NCI-H2029 (cell line): ENCODE measurements around the gene MYEOV.

Experiments used
- DNase-seq: peaks from one replicate; lab custom pipeline; 2025; lab: John Stamatoyannopoulos, UW

Gene MYEOV

DNA sequence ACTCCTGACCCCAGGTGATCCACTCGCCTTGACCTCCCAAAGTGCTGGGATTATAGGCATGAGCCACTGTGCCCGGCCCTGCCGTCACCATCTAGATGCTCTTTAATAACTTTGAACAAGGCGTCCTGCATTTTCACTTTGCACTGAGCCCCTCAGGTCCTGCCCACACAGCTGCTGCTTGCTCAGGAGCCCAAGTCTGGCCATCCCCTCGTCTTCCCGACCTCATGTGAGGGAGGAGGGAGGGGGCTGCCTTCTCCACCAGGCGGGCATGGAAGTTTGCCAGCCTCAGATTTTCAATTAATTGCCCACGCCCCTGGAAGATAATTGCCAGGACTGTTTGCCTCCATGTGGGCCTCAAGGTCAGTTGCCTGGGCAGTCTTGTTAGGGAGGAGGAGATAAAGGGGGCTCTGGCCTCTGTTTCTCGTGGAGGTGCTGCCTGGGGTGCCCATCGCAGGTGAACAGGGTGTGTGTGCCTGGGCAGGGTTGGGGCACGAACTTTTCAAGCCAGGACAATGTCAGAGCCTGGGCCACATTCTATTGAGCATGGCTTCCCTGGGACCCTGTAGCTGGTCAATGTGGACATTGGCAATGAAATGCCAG, 27.9 kb upstream of the MYEOV start:
- no peak for DNase-seq

- DNase-seq, result no peak
Observed at GRCh38 chr11:69267395-69267805, 26.6 kb upstream of the MYEOV start.

DNA sequence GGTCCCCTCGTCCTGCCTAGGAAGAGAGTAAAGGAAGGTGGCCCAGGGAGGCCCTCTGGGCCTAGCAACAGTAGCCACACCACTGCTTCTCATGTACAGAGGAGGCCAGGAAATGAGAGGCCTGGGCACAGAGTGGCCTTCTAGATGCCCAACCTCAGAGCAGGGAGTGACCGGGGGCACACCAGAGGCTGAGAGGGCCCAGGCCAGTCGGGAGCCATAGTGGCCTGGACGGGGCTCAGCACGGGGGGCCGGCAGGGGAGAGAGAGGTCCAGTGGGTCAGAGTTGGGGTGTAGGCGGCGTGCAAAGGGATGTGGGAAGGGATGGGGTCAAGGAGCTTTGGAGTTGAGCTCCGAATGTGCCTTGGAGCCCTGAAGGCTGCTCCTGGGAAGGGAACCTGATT, 25.0 kb upstream of the MYEOV start:
- no peak for DNase-seq

- no peak for DNase-seq
Observed at GRCh38 chr11:69269388-69269787, 24.6 kb upstream of the MYEOV start.

- DNase-seq, result no peak
Observed at GRCh38 chr11:69269926-69270697, 23.8 kb upstream of the MYEOV start.

GRCh38 chr11:69270941-69271340, 23.0 kb upstream of the MYEOV start:
- no peak for DNase-seq

DNA sequence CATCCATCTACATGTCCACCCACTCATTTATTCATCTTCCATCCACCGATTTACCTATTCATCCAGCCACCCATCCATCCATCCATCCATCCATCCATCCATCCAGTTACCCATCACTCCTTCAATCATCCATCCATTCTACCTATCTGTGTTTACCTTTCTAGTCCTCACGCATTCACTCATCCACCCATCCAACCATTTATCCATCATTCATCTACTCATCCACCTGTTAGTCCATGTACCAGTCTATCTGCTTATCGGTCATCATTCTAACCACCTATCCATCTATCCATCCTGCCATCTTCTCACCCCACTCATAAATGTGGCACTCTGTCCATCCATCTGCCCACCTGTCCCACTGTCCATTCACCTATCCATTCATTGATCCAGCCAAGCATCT, 21.9 kb upstream of the MYEOV start:
- no peak for DNase-seq

DNA sequence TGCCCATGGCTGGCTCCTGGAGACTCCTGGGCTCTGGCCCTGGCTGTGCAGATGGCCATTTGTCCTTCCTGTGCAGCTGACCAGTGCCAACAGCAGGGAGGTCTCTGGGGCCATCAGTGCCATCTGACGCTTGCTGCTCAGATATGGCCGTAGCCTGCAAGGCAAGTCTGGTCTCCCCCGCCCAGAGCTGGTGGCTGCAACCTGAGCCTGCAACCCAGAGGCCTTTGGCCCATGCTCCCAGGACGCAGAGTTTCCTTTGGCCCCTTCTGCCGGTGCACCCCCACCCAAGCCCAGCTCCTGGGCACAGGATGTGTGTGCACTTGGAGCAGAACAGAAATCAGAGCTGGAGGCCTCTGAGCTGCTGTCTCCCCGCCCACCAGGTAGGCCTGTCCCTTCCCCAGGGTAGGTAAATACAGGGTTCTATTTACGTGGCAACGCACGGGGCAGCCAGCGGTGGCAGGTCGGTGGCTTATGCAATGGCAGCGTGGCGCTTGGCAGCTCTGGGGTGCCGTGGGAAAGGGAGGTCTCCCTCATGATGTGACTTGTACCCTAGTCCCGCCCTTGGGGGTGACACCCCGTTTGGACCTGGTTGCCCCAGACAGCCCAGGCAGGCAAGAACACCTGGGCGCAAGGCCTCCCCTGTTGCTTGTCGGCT, 21.0 kb upstream of the MYEOV start:
- DNase-seq, result no peak

DNA sequence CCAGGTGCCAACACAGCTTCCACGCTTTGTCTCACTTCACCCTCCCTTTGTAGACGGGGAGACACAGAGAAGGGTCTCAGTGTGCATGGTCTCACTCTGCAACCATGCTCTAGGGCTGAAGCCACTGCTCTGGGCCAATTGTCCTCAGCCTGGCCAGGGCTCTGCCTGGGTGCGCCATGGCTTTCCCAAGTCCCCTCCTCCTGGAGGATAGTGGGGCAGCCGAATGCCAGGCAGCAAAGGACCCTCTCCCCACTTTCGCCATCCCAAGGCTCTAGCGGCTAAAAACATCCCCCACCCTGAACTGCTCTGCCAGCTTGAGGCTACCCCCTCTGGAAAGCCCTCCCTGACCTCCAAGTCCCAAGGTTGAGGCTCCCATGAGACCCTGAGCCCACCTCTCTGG, 20.4 kb upstream of the MYEOV start:
- DNase-seq, result no peak

DNA sequence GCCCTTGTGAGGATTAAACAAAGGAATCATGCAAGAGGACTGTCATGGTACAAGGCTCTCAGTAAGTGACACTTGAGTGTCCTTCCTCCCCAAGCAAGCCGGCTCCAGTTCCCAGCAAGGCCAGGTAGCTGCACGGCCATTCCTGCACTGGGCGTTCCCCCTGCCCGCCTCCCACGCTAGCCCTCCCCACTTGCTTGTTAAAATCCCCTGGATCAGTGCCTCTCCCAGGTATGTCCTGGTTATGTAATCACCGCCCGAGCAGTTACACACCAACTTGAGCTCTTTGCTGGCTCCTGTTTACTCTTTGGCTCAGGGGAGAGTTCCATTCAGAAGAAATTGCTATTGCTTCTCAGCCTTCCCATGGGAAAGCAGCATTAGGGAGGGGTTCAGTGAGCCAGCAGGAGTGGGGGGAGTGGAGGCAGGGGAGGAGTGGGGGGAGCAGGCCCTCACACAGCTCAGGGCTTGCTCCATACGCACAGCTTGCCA, 19.4 kb upstream of the MYEOV start:
- DNase-seq, result no peak

DNA sequence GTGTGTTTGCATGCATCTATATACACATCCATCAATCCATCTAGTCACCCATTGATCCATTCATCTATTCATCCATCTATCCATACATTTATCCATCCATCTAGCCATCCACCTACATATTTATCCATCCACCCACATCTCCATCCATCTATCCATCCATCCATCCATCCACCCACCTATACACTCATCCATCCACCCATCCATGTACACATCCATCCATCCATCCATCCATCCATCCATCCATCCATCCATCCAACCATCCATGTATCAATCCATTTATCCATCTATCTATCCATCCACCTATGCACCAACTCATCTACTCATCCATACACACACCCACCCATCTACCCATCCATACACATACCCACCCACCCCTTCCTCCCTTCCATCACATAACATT, 18.8 kb upstream of the MYEOV start:
- no peak for DNase-seq

- no peak for DNase-seq
Observed at GRCh38 chr11:69276165-69276564, 17.8 kb upstream of the MYEOV start.

DNA sequence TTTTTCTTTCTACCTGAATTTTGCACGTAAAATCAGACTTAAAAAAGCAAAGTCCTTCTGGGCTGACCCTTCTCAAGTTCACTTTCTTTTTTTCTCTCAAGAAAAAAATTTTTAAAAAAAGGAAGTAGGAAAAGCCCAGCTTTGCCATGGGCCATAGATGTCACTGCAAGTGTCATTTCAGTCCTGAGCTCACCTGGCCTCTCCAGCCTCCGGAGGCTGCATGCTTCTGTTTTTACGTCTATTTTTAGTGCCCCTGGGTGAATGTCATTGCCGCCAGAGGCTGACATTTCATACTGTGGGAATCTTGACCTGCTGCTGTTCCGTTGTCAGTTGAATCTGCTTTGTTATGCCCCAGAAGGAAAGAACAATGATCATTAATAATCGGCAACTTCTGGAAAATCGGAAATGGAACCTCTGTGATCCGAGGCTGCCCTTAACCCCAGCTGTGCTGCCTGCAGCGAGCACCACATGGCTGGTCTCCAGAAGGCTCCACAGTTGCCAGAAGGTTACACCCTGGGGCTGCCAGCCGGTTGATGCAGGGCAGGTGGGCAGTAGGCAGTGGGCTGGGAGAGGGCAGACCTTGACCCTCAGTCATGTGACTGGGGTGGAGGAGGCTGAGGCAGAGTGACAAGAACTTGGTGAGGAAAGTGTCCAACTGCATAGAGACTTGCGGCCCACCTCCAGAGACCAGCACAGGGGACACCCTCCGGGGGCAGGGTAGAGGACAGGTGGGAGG, 16.7 kb upstream of the MYEOV start:
- DNase-seq, result no peak

GRCh38 chr11:69278091-69278867, 15.7 kb upstream of the MYEOV start:
- no peak for DNase-seq

DNA sequence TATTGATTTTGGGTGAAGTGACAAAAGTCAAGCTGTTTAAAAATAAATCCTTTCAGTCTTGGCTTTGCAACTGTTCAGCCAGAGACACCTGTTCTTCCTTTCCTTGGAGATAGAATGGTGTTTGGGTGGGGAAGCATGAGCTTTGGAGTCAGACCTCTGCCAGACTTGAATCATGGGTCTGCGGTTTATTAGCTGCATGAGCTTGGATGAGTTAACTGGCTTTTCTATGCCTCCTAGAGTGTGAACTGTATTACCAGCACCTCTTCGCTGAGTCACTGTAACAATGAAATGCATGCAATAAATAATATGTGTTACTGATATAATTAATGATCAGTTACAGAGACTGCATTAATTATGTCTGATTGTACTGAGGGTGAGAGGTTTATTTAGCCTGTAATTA, 13.5 kb upstream of the MYEOV start:
- no peak for DNase-seq

- DNase-seq, result no peak
Observed at GRCh38 chr11:69280994-69281393, 13.0 kb upstream of the MYEOV start.

DNA sequence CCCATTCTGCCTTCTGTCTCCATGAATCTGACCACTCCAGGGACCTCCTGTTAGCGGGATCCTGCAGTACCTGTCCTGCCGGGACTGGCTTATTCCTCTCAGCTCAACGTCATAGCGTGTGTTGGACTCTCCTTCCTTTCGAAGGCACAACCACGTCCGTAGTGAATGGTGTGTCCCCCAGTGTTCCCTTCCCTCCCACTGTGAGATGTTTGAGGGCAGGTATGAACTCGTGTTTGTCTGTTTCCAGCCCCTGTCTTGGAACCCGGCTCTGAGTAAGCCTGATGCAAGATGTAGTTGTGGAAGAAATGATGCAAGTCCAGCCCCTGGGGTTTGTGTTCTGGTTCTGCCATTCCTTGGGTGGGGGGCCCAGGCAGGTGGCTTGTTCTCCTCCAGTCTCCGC, 10.5 kb upstream of the MYEOV start:
- DNase-seq, result no peak

- DNase-seq, result no peak
Observed at GRCh38 chr11:69284081-69284511, 9.9 kb upstream of the MYEOV start.

- no peak for DNase-seq
Observed at GRCh38 chr11:69285091-69285490, 8.9 kb upstream of the MYEOV start.

- DNase-seq, result no peak
Observed at GRCh38 chr11:69285766-69286165, 8.2 kb upstream of the MYEOV start.
